GM12878 (cell line): ENCODE results near the gene MILR1. TPM values are rescaled to one million over a fixed set of nuclear protein-coding genes. Genes with fewer than 3 reads are reported as not detected.

Source experiments
- BACH1 ChIP-seq: fragments of 450-650 bp; IDR thresholded peaks from 2 replicates; pipeline ENCODE4 v1.6.1; 2017; ENCODE audit warnings: mild to moderate bottlenecking, borderline replicate concordance
- BHLHE40 ChIP-seq, 2 experiments: fragments of 450-650 bp in 1 of 2; IDR thresholded peaks; 2 replicates each; pipeline ENCODE4 v1.6.1; 2011 to 2017; ENCODE audit warnings: low read depth in 2 of 2, borderline replicate concordance in 1 of 2, improper control_type of control experiment in 1 of 2, low read length in 1 of 2, mild to moderate bottlenecking in 1 of 2
- HCFC1 ChIP-seq: fragments of 150-350 bp; IDR thresholded peaks from 2 replicates; pipeline ENCODE4 v1.6.1; 2014; ENCODE audit warnings: low read length
- IKZF1 ChIP-seq: fragments of 450-650 bp; conservative IDR thresholded peaks from 2 replicates; pipeline ENCODE4 v1.6.1; 2017; ENCODE audit warnings: antibody characterized with exemption, mild to moderate bottlenecking
- LARP7 ChIP-seq: fragments of 450-650 bp; IDR thresholded peaks from 2 replicates; pipeline ENCODE4 v1.6.1; 2017; ENCODE audit warnings: mild to moderate bottlenecking
- NFYA ChIP-seq: IDR thresholded peaks from 2 replicates; pipeline ENCODE4 v1.6.1; 2011; ENCODE audit warnings: low read depth, mild to moderate bottlenecking, low read length, improper control_type of control experiment, borderline replicate concordance
- NFYB ChIP-seq: IDR thresholded peaks from 2 replicates; pipeline ENCODE4 v1.6.1; 2011; ENCODE audit warnings: low read depth, mild to moderate bottlenecking, low read length, improper control_type of control experiment, moderate library complexity; ENCODE audit not compliant: insufficient read depth
- PML ChIP-seq: IDR thresholded peaks from 2 replicates; pipeline ENCODE4 v1.6.1; 2012; ENCODE audit warnings: low read length, inconsistent platforms
- POLR2A ChIP-seq: IDR thresholded peaks from 2 replicates; pipeline ENCODE4 v1.6.1; 2011; ENCODE audit warnings: low read depth, mild to moderate bottlenecking, low read length
- POLR2AphosphoS5 ChIP-seq: IDR thresholded peaks from 2 replicates; pipeline ENCODE4 v1.6.1; 2011; ENCODE audit warnings: mild to moderate bottlenecking, low read length, inconsistent platforms
- SMAD5 ChIP-seq: IDR thresholded peaks from 2 replicates; pipeline ENCODE4 v1.6.1; 2016; ENCODE audit warnings: antibody characterized with exemption, low read depth
- SREBF1 ChIP-seq: IDR thresholded peaks from 2 replicates; pipeline ENCODE4 v1.6.1; 2012; ENCODE audit warnings: mild to moderate bottlenecking, low read length
- ZBED1 ChIP-seq: IDR thresholded peaks from 2 replicates; pipeline ENCODE4 v1.6.1; 2016; ENCODE audit warnings: borderline replicate concordance
- ZNF384 ChIP-seq: IDR thresholded peaks from 2 replicates; pipeline ENCODE4 v1.6.1; 2012; ENCODE audit warnings: low read depth, mild to moderate bottlenecking, low read length, improper control_type of control experiment, borderline replicate concordance
- ZSCAN29 ChIP-seq: fragments of 450-650 bp; IDR thresholded peaks from 2 replicates; pipeline ENCODE4 v1.6.1; 2017; ENCODE audit warnings: mild to moderate bottlenecking, moderate library complexity
- ZZZ3 ChIP-seq: IDR thresholded peaks from 2 replicates; pipeline ENCODE4 v1.6.1; 2011; ENCODE audit warnings: low read depth; ENCODE audit not compliant: control insufficient read depth, insufficient read length
- polyA plus RNA-seq, 11 experiments: library from polyadenylated mRNA; depleted of rRNA in 4 of 11; unstranded in 6 of 11; stranded (reverse) in 5 of 11; fragments of >200 nt; fragmentation: Nextera tagmentation in 4 of 11; fragmentation: Illumina TruSeq in 1 of 11; extraction: Ambion mirVana in 4 of 11; extraction: Trizol in 1 of 11; gene quantifications; 1 replicate in 1 of 11; 2 replicates in 10 of 11; pipeline versions ENCODE4 v1.2.1 to v1.2.3, GENCODE V29; 2011 to 2016; ENCODE audit warnings: inconsistent platforms in 2 of 11, missing spikeins in 2 of 11, low read depth in 1 of 11
- total RNA-seq, 4 experiments: library from RNA; depleted of rRNA in 3 of 4; stranded (reverse); fragments of >200 nt in 3 of 4; fragmentation: Illumina TruSeq in 1 of 4; extraction: Trizol in 1 of 4; gene quantifications; 2 replicates each; pipeline versions ENCODE4 v1.2.1 to v1.2.3, GENCODE V29; 2013 to 2021
- TF ChIP-seq, protein P1 (sequence below): IDR thresholded peaks from 2 replicates; pipeline ENCODE4 v1.6.1; 2012; ENCODE audit warnings: low read depth, low read length, improper control_type of control experiment
- TF ChIP-seq, protein P2 (sequence below): IDR thresholded peaks from 2 replicates; pipeline ENCODE4 v1.6.1; 2011; ENCODE audit warnings: low read depth, low read length, improper control_type of control experiment, borderline replicate concordance

Gene MILR1
- total and polyA plus RNA-seq, 10 of the 15 experiments (the other 5 are each of a cell fraction or from before 2014, with no cell fraction given) = 2.0 to 47.2 (median 17.2) TPM

DNA sequence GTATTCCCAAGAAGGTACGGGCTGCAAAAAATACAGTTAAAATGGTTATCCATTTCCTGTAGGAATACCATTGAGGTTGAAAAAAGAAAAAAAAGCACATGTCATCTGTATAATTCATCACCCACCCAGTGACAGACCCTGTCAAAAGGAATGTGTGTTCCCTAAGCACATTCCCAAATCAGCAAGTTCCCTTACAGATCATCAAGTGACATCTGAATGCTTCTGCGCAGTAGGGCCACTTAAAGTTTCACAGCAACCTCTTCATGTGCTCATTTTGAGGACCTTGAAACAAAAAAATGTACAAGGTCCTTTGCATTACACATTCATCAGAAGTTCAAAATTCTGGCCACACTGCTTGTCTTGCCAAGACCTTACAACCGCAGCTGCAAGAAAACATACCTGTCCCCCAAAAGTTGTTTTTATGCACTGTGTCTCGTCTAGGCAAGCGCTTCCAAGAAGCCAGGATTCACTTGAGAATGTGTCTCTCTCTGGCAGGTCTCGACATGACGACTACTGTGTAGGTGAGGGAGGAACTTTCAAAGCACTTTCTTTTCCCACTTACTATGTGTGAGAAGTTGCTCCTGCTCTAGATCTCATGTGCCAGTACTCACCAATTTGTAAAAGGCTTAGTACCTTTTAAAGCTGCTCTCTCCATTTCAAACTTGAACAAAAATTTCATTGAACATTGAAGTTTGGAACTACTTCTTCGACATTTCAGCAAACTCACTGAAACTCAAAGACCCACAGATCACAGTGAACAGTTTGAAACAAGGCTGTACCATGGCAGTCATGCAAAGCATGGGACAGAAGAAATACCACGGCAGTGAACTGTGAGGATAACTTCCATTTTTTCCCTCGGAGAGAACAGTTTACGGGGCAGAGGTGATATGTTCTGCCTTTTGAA is 52.2 kb downstream of the MILR1 start (continued):
- TF ChIP-seq BACH1 = 0 out of 2 replicates have a peak, but pooled peaks have one; percentile 6
- no peak for TF ChIP-seq NFYA
- TF ChIP-seq ZBED1 = no peak
- no peak; the same call in 1 of the 2 replicates for TF ChIP-seq PML
- peak; percentile 20; the same call in 1 of the 2 replicates for TF ChIP-seq SMAD5
- TF ChIP-seq POLR2AphosphoS5 = peak; percentile 68; the same call in 1 of the 2 replicates
- TF ChIP-seq, protein P1, sequence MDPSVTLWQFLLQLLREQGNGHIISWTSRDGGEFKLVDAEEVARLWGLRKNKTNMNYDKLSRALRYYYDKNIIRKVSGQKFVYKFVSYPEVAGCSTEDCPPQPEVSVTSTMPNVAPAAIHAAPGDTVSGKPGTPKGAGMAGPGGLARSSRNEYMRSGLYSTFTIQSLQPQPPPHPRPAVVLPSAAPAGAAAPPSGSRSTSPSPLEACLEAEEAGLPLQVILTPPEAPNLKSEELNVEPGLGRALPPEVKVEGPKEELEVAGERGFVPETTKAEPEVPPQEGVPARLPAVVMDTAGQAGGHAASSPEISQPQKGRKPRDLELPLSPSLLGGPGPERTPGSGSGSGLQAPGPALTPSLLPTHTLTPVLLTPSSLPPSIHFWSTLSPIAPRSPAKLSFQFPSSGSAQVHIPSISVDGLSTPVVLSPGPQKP = 0 out of 2 replicates have a peak, but pooled peaks have one; percentile 23
- no peak for TF ChIP-seq ZNF384
- no peak for TF ChIP-seq ZZZ3
- no peak for TF ChIP-seq IKZF1
- no peak for TF ChIP-seq SREBF1
- no peak for TF ChIP-seq LARP7
- no peak for TF ChIP-seq HCFC1
- no peak for TF ChIP-seq BHLHE40 (IDR thresholded peaks at IDR 0.05; ENCODE audit: borderline replicate concordance in 1 of 2, low read depth in 2 of 2, low read length in 1 of 2)
- TF ChIP-seq ZSCAN29 = no peak
- peak; percentile 60 for TF ChIP-seq POLR2A
- TF ChIP-seq, protein P2, sequence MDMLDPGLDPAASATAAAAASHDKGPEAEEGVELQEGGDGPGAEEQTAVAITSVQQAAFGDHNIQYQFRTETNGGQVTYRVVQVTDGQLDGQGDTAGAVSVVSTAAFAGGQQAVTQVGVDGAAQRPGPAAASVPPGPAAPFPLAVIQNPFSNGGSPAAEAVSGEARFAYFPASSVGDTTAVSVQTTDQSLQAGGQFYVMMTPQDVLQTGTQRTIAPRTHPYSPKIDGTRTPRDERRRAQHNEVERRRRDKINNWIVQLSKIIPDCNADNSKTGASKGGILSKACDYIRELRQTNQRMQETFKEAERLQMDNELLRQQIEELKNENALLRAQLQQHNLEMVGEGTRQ = no peak
- TF ChIP-seq NFYB = no peak
